Posterior vena cava (tissue), 2 donors: ENCODE measurements around the gene SUGCT. TPM values are rescaled to one million over a fixed set of nuclear protein-coding genes. Genes with fewer than 3 reads are reported as not detected.

Experiments used
- DNase-seq: peaks from one replicate; pipeline ENCODE4 v3.0.0-alpha.2; 2020; ENCODE audit warnings: low spot score
- intact Hi-C, 2 donors: fragments of 100-400 bp; cut with DNase I; formaldehyde crosslinking; loops; one replicate each; pipeline versions ENCODE4 v1.14.1 to v1.14.2; 2022 to 2023
- total RNA-seq, 2 donors: library from RNA; stranded (reverse); fragmentation: NEBNext Ultra II Directional; extraction: Animal tissue kit (Norgen Biotek cat#: 25700); gene quantifications; one replicate each; pipeline ENCODE4 v1.2.1, GENCODE V29; 2021
- donor health status: DM: yes; HTN: yes; CAD: no.
- donor health status: DM: yes; HTN: yes; CAD: no.

Gene SUGCT
- total RNA-seq, 2 donors from 2014 or later = 15.8 to 16.2 TPM

DNA sequence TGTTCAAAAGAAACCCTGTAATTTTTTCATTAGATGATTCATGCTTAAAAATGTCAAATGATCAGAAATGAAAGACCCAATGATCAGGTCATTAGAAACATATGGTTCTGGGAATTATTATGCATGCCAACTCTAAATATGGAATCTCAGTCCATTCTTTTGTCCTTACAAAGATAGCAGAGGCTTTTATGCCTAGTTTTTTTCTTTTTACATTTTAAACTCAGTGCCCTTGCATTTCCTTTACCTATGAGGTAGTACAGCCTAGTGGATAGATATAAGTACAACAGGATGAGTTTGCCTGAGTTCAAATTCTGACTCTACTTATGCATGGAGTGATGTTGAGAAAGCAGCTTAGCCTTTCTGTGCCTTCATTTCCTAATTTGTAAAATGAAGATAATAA, 392.9 kb downstream of the SUGCT start:
- intact Hi-C loops = no loop called here
- no peak for DNase-seq

DNA sequence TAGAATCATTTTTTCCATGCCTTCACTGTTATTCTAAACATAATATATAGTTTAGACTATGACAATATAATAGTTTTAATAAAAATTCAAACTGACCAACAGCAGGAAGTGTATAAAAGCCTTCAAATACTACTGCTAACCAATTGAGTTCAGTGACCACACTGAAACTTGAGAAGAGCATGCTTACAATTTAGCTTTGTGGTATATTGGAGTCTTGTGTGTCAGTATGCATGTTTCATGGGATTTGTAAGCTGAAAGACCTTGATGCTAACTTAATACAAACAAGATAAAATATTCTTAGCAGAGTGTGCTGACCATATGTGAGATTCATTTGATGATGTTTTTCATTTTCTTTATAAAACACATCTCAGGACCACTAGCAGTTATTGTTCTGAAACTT, 395.5 kb downstream of the SUGCT start:
- intact Hi-C loops = no loop called here

DNA sequence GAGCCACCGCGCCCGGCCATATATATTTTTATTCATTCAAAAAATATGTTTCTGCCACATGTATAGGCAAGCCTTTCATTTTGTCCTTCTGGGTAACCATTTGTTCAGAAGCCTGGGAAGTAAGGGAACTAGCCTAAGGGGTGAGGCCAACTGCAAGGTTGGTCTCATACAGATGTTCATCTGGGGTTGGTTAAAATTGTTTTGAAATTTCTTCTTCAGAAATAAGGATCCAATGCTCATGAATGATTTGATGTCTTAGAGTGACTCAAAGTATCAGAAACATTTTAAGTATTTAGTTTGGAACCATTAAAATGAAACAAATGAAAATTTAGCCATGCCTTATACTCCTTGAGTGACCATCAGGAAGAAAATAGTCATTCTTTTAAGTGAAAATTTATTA, 397.2 kb downstream of the SUGCT start:
- DNase-seq = no peak
- intact Hi-C loops = no loop called here

More for the DNA sequence above, 395.5 kb downstream of the SUGCT start:
- DNase-seq = no peak

DNA sequence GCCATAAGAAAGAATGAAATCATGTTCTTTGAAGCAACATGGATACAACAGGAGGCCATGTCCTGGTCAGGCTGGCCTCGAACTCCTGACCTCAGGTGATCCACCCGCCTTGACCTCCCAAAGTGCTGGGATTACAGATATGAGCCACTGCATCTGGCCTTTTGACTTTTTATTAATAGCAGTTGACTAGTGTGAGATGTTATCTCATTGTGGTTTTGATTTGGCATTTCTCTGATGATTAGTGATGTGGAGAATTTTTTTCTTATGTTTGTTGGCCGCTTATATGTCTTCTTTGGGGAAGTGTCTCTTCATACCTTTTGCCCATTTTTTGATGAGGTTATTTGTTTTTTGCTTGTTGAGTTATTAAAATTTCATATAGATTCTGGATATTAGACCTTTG, 400.9 kb downstream of the SUGCT start:
- intact Hi-C loops = no loop called here
- DNase-seq = no peak

DNA sequence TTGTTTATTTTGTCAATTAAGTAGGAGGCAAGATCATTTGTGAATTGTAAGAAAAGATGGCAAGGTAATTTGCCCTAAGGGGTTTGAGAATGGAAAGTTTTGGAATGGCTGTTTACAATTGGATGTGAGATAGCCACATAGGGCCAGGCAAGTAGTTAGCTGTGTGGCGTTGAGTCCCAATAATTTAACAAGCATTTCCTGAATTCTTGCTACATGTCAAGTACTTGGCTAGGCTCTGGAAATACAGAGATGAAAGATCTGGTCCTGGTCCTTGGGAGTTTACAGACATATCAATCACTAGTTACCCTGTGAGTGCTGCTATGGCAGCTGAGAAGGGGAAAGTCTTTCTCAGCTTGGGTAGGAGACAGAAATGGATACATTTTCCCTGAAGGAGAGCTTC, 401.6 kb downstream of the SUGCT start:
- DNase-seq = no peak
- intact Hi-C loops = no loop called here

DNA sequence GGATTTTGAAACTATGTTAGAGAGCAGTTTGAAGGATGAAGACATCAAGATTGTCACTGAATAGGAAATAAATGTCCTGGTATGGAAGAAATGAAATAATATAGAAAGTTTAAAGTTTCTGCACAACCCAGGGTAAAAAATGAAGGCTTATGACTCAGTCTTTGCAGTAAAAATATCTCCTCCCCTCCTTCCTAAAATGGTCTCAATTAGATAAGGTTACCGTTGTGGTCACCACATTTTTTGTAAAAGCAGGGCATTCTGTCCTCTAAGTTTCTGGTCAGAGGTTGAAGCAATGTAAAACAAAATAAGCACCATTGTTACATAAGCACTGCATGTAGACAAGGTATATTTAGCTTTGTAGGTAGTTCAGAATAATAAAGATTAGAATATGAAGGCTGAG, 403.5 kb downstream of the SUGCT start:
- DNase-seq = no peak
- intact Hi-C loops = no loop called here

DNA sequence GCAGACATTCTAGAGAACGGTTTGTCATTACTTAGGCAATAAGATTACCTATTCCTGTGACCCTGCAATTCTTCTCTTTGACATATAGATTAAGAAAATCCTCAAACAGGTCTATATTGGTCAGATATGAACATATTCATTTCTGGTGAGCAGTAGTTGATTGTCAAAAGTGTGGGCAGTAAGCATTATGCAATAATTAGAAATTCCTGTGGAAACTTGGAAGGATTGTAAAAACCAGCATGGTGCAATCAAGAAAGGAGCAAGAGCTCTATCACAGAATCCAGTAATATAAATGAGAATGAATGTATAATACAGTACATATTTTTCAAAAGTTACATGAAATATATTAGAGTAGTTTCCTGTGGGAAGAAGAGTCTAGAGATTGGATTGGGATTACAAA, 406.5 kb downstream of the SUGCT start:
- intact Hi-C loops = loop anchor here in 1 of 2 donors (2.0 kb wide), 1 partner anchor 75 kb away; no protein-coding TSS in a partner anchor
- DNase-seq = no peak

DNA sequence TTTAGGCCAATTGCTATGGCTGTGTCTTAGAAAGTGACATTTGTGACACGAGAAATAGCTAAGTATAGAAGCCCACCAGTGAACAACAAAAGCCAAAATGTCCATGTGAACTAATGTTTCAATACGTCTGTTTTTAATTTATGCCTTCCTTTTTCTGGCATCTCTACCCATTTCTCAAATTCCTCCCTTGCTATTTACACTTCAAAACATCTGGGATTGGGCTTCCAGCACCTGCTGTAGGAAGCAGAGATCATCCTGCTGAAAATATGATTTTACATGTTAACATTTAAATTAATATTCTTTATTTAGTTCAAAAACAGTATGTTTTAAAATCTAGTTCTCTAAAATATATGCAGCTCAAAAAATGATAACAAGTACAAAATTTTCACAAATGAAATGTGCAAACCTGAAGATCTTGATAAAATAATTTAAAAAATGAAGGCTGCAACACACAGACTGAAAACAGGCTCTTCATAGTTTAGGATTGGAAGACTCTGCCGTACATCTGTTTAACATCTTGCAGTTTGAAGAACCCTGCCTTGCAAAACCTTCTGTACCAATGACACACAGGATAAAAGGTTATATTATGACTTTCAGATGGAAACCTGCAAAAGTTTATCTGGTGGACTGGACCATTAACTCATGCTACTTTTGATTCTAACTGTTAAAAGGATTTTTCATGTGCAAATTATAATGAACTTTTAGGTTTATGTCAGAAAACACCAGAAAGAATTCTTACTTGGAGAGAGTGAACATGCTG, 408.4 kb downstream of the SUGCT start:
- intact Hi-C loops = no loop called here

DNA sequence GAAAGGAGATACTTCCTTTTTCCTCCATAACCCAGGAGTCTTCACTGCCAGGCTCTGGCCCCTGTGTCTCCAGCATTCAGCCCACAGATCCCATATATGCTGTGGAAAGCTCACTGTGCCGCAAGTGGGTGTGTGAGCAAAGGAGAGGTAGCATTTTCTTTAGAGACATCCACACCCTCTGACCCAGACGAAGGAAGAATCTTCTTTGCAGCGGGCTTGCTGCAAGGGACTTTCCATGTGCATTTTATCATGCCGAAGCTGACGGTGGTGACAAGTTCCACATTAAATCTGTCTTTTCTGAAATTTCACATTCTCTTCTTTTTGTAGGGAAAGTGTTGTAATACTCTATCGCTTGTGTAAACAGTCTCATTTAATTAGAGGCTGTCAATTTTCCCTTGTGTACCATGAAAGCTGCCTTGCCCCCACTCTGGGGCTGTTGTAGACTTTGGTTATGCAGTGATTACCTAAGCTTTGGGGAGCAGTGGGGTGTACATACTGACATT, 409.5 kb downstream of the SUGCT start:
- intact Hi-C loops = no loop called here
- no peak for DNase-seq

More for the DNA sequence above, 408.4 kb downstream of the SUGCT start:
- no peak for DNase-seq

DNA sequence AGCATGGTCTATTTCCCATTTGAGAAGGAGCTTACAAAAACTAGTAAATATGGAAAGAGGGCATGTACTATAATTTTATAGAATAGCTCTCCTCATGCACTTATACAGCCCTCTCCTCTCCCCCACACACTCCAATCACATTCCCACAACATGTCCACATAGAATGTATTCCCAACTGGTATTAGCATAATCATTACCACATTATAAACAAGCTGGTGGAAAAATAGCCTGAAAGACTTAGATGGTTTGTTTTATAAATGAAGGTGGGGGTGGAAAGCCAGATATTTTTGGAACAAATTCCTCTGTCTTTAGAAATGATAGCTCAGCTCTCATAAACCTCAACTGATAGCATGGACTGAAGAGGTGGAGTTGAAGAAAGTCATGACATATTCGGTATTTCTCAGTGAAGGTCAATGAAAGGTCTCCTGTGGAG, 410.1 kb downstream of the SUGCT start:
- intact Hi-C loops = no loop called here
- DNase-seq = no peak

DNA sequence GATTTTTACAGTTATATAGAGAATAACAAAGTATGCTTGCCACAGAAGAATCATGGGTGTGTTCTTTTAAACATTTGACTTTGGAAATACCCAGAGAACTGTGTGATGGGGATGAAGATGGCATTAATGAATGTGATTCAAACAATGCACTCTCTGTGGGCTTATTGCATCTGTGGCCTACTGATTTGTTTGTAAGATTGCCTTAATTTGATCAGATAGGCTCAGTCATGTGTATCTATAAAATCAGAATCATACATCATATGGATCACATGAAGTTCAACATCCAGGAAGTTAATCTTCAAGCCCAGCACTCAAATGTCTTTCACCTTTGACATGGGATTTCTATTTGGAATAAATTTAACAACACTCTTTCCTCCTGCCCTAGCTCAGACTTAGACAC, 410.9 kb downstream of the SUGCT start:
- DNase-seq = no peak
- intact Hi-C loops = no loop called here

DNA sequence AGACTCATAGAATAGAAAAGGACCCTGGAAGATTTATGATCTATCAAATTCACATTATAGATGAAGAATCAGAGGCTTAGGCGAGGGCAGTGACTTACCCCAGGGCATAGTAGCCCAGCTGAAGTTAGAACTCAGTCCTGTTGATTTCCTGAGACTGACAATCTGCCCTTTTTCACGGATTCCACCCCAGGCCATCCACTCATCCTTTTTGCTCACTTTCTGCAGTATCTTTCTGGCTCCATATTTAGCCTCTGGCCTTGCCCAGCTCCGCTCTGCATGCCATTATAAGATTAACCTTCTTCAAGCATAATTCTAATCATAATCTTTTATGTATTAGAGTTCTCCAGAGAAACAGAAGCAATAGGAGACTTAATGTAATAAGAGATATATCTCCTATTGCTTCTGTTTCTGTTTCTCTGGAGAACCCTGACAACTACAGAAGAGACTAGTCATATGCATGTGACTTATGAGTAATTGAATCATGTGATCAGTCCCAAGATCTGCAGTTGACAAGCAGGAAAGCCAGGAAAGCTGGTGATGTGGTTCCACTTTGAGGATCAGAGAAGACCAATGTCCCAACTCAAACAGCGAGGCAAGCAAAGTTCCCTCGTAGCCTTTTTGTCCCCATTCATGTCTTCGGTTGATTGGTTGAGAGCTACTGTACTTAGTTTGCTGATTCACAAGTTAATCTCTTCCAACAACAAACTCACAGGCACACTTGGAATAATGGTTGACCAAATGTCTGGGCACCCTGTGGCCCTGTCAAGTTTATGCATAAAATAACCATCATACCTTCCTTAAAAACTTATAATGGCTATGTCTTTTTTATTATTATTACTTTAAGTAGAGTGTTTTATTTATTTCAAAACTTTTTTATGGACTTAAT, 412.1 kb downstream of the SUGCT start:
- no peak for DNase-seq
- intact Hi-C loops = no loop called here

DNA sequence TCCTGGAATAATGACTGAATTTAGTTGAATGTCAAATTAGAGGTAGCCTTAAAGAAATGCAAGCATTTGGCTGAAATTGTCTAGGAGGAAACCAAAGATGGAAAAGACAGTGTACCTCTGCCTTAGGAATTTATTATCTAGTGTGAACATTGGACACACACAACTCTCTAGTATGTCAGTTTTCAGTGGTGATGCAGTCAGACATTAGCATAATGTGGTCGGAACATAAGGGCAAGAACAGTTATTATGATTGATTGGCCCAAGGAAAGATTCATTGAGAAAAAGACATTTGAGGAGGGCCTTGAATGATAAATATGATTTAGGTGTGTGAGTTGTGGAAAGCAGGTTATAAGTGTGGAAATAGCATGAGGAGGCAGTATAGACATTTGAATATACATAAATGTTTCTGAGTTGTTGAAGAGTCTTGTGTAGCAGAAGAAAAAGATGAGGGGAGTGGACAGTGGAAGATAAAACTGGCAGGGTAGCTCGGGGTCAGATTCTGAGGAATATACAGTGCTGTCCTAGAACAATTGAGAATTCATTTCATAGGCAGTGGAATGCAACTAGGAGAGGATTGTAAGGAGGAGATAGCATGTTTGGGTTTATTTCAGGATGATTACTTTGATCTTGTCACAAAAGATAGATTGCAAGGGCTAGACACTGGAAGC, 414.7 kb downstream of the SUGCT start:
- intact Hi-C loops = no loop called here
- DNase-seq = no peak

DNA sequence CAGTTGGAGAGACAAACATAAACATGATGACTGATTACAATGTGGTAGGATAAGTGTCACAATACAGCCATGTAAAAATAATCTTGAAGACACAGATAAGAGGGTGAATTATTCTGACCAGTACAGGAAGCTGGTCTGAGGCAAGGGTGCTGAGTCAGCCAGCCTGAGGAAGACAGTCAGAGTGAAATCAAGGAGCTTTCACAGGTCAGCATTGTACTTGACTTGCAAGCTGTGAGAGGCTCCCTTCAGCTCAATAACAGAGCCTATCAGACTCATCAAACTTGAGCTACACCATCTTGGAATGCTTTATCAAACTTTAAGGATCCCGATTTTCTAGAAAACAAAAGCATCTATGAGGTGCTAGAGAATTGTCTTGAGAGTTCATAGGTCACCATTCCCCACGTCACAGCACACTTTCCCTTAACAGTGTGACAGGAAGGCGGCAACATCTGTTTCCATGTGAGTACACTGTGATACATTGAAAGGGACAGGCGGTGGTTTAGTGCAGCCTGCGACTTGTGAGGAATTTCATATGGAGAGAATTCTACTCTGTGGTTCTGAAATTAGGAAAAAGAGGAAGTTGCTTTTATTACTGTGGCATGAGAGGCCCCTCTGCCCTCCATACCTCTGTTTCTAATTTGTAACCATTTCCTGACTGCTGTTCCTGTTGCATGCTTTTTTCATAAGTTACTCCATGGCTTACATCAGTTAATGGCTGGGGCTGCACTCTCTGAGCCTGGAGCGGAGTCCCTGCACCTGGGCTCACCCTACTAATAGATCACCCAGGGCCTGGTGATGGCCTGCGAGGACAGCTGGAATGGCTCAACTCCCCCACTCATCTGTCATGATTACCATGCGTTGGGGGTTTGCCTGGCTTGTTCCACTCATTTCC, 417.1 kb downstream of the SUGCT start:
- intact Hi-C loops = no loop called here
- no peak for DNase-seq

DNA sequence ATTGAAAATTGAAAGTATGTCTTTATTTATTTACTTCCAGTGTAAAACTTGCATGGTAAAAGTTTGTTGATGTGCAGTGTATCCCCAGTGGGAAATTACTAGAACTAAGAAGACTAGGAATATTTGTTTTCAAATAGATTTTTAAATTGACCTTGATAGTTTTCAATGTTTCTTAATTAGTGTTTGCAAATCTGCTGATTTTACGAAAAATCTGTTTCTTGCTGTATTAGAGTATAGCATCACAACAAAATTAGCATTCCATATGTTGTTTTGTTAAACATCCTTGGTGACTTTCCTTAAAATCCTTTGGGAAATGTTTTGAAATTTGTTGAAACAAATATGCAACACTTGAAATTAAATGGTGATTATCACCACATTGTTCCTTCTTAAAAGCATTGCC, 425.9 kb downstream of the SUGCT start:
- intact Hi-C loops = no loop called here
- DNase-seq = no peak

DNA sequence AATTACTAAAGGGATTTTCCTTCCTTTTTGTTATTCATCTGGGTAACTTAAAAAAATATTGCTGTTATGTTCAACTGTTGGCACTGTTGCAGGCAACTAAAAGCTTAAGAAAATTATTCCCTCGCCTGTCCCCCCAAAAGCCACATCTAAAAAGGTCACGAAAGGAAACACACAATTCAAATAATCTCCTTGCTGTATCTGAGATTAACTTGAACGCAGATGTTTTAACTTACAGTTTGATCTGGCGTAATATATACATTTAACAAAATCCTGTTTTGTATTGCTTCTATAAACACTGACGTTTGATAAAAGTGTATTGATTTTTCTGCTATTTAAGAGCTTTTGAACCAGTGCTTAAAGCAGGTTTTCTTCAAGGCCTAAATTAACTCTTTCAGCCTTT, 432.1 kb downstream of the SUGCT start:
- intact Hi-C loops = no loop called here
- no peak for DNase-seq

DNA sequence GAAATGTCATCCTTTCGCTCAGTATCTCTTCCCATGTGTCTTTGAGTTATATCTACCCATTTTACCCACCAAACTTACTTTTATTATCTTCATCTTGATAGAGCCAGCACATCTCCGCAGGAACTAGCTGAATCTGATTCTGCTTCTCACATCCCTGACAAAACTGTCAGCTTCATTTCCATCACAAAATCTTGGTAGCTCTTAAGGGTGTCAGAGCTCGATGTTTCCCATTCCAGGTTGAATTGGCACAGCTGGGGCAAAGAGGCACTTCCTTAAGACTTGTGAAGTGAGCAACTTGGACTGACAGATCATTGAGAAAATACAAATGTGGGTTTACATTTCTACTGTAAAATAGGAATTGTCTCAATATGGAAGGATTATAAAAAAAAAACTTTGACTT, 434.5 kb downstream of the SUGCT start:
- intact Hi-C loops = no loop called here
- no peak for DNase-seq

DNA sequence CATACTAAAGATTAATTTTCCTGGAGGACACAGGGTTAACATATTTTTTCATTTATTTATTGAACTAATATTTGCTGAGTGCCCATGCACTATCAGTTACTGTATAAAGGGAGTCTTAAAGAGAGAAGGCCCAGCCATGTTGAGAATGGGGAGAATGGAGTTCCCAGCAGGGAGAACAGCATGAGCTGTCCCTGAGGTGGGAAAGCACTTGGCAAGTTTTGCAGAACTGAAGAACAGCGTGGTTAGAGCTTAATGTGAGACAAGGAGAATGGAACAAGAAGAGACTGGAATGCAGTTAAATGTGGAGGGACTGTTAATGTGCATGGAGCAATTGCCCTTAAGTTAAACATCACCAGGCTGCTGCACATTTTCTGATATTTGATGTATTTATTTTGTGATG, 435.4 kb downstream of the SUGCT start:
- no peak for DNase-seq
- intact Hi-C loops = no loop called here

DNA sequence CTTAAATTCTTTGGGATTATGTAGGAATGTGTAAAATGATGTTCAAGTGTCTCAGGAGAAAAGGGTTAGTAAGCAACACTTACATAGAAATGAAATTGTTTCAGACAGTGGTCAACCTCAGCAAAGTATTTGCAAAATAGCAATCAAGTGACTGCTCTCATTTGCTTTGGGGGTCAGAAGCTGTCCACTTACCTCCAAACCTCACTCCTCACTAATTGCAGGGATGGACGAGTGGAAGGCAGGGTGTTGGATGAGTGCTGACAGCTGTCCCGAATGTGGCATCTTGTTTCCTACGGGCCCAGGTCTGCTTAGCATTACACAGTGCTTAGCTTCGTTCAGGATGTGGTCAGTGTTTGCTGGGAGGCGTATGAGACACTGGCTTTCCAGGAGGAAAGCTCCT, 437.0 kb downstream of the SUGCT start:
- DNase-seq = no peak
- intact Hi-C loops = no loop called here
